Stimulated activated CD4-positive, alpha-beta T cell treated with anti-CD3 and anti-CD28 coated beads, TNF-alpha, amount 100 ng/mL, for 24 hours (primary cell): Measurements from ENCODE around the gene FAM149B1.
"Not testable (repeated sequence)": the region's sequence is repeated elsewhere in the genome, so short reads cannot be mapped to it uniquely, and the experiment has no call there.

Experiments
- DNase-seq, 3 experiments: peaks; one replicate each; pipeline ENCODE4 v3.0.0-alpha.2; 2020; ENCODE audit warnings: low read depth in 3 of 3

Gene FAM149B1

GRCh38 chr10:73167783-73168464, at the start of gene FAM149B1, which contains the start of gene ECD:
Gene FAM149B1 (plus strand): TSS chr10:73168119. CDS start chr10:73168340, 221 bp downstream.
Gene ECD (minus strand): TSS chr10:73168008. CDS start chr10:73163937, 4,071 bp downstream.
- peak; percentile 84 to 93 (median 91) for DNase-seq

GRCh38 chr10:73119457-73119856, 48.5 kb upstream of the FAM149B1 start:
- no peak for DNase-seq

GRCh38 chr10:73119952-73120351, 48.0 kb upstream of the FAM149B1 start:
- DNase-seq = no peak

- DNase-seq = no peak
Observed at GRCh38 chr10:73126343-73126742, 41.6 kb upstream of the FAM149B1 start.

- no peak for DNase-seq
Observed at GRCh38 chr10:73131301-73131700, 36.6 kb upstream of the FAM149B1 start.

GRCh38 chr10:73131913-73132686, 35.8 kb upstream of the FAM149B1 start:
- DNase-seq = no peak

- DNase-seq = no peak
Observed at GRCh38 chr10:73134727-73135126, 33.2 kb upstream of the FAM149B1 start.

GRCh38 chr10:73136627-73137026, 31.3 kb upstream of the FAM149B1 start:
- no peak for DNase-seq

- no peak for DNase-seq
Observed at GRCh38 chr10:73139251-73139650, 28.7 kb upstream of the FAM149B1 start.

GRCh38 chr10:73141603-73142002, 26.3 kb upstream of the FAM149B1 start:
- DNase-seq = no peak

- not testable (repeated sequence) for DNase-seq
Observed at GRCh38 chr10:73150633-73151413, 17.1 kb upstream of the FAM149B1 start.

GRCh38 chr10:73152009-73152408, 15.9 kb upstream of the FAM149B1 start:
- no peak for DNase-seq

GRCh38 chr10:73156054-73156453, 11.9 kb upstream of the FAM149B1 start:
- DNase-seq = no peak

- peak; percentile 22 to 36 (median 26) for DNase-seq
Observed at GRCh38 chr10:73159038-73159648, 8.8 kb upstream of the FAM149B1 start.

GRCh38 chr10:73161079-73161478, 6.8 kb upstream of the FAM149B1 start:
- no peak for DNase-seq

GRCh38 chr10:73161662-73162061, 6.3 kb upstream of the FAM149B1 start:
- DNase-seq = no peak

- DNase-seq = no peak
Observed at GRCh38 chr10:73163096-73163495, 4.8 kb upstream of the FAM149B1 start.

- DNase-seq = no peak
Observed at GRCh38 chr10:73166972-73167371, 947 bp upstream of the FAM149B1 start.

GRCh38 chr10:73167458-73167782, 499 bp upstream of the FAM149B1 start:
- DNase-seq = peak in 1 of 3 experiments; percentile 5

GRCh38 chr10:73168465-73168803, 515 bp downstream of the FAM149B1 start:
- DNase-seq = no peak

- no peak for DNase-seq
Observed at GRCh38 chr10:73169320-73169719, 1.4 kb downstream of the FAM149B1 start.

GRCh38 chr10:73172867-73173266, 4.9 kb downstream of the FAM149B1 start:
- no peak for DNase-seq
